ENCODE data around the gene FSTL3.
"Not testable (repeated sequence)": the region's sequence is repeated elsewhere in the genome, so short reads cannot be mapped to it uniquely, and the experiment has no call there.

Gene FSTL3

DNA sequence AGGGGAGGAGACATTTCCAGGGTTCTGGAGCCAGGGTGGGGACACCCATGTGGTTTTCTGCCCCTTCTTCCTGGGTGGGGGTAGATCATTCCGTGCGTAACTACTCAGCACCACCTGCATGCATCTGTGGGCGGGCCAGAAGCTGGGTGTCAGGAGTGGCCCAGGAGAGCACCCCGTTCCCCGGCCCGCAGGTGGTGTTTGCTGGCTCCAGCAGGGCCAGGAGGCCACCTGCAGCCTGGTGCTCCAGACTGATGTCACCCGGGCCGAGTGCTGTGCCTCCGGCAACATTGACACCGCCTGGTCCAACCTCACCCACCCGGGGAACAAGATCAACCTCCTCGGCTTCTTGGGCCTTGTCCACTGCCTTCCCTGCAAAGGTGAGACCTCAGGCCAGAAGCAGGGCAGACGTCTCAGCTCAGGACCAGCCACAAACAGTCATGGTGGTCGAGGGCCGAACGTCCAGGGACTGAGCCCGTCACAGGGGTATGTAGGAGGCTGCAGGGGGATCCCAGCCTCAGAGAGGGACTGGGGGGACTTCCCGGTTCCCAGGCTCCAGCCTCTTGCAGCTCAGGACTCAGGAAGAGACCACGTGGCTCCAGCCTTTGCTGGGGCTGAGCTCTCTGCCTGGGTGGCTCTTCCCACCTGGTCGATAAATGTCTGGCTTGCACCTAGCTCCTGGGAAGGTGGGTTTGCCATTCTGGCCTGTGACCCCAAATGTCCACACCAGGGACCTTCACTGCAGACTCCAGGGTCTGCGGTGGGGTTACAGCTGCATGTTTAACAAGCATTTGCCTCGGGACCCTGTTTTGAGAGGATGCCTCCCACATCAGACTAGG is 1.6 kb downstream of the FSTL3 start:
- in situ Hi-C loops (cut with HindIII; ENCODE audit: low pct_ligation_motif_present, low pct_unique_long_range_greater_than_20kb, low sequenced_read_pairs), result no loop called here
- DNase-seq, result no peak

DNA sequence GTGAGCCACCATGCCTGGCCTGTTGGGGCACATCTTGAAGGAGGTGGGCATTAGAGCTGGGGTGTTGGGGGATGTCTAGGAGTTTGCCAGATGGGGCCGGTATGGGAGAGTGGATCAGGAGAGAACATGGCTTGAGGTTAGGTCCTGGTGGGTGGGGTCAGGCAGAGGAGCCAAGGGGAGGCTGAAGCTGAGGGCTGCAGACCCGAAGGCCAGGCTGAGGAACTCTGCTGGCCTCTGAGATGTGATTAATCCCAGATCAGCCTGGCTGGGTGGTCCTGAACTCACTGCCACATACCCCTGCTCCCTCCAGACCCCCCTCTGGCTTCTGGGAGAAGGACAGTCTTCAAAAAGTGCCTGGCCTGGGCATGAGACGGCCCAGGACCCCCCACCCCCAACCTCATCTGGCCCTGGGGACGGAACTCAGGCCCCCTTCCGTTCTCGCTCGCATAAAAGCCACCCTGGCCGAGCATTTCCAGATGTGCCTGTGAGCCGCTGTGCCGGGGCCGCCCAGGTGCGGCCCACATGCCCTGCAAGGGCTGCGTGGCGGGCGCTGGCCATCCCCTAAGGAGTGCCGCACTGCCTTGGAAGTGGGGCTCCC is 2.7 kb downstream of the FSTL3 start:
- DNase-seq, result no peak
- in situ Hi-C loops (cut with HindIII; ENCODE audit: low pct_ligation_motif_present, low pct_unique_long_range_greater_than_20kb, low sequenced_read_pairs), result no loop called here

DNA sequence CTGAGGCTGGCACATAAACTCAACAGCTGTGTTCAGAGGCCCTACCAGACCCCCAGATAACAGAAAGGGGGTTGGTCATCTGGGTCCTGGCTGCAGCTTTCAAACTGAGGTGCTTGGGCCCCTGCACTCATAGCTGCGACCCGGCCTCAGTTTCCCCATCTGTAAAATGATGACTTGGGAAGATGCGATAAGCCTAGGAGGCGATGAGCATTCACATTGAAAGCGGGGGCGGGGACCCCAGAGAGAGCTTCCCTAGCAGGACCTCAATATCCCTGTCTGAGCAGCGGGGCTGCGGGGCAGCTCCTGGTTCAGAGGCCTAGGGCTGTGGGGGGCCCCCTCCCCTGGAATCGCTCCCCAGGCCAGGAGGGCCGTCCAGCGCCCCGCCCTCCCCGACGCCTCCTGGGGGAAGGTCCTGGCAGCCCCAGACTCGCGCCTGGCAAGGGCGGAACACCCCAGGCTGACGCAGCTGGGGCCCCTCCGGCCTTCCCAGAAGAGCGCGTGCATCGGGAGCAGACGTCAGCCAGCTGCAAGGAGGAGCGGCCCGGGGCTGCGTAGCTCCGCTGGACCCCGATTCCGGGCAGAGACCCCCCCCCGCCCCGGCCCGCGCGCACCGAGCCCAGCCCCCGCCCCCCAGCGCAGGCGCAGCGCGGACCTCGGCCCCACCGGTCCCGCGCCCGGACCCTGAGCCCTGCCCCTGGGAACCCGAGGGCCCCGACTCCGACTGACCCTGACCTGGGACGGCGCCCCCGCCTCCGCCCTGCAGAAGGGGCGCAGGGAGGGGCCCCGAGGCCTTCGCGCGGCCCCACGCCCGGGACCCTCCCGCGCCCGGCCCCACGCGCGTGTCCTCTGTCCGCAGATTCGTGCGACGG is 3.5 kb downstream of the FSTL3 start:
- in situ Hi-C loops (cut with HindIII; ENCODE audit: low pct_ligation_motif_present, low pct_unique_long_range_greater_than_20kb, low sequenced_read_pairs), result no loop called here

DNA sequence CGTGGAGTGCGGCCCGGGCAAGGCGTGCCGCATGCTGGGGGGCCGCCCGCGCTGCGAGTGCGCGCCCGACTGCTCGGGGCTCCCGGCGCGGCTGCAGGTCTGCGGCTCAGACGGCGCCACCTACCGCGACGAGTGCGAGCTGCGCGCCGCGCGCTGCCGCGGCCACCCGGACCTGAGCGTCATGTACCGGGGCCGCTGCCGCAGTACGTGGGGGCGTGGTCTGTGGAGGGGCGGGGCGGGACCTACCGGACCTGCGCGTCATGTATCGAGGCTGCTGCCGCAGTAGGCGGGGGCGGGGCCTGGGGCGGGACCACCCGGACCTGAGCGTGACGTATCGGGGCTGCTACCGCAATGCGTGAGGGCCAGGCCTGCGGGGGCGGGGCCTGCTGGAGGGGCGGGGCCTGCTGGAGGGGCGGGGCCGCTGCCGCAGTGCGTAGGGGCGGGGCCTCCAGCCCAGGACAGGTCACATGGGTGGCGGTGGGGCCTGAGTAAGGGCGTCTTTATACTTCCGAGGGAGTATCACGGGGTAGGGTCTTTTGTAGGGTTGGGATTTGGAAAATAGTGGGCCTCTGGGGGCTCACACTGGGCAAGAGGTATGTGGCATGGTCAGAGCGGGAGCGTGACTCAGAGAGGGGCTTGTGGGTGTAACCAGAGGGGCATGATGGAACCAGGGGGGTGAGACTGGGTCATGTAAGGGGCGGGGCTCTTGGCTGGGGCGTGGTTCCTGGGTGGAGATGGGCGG is 4.3 kb downstream of the FSTL3 start:
- DNase-seq, result peak; percentile 92
- in situ Hi-C loops (cut with HindIII; ENCODE audit: low pct_ligation_motif_present, low pct_unique_long_range_greater_than_20kb, low sequenced_read_pairs), result no loop called here

More for the DNA sequence above, 3.5 kb downstream of the FSTL3 start:
- peak; percentile 67 for DNase-seq

DNA sequence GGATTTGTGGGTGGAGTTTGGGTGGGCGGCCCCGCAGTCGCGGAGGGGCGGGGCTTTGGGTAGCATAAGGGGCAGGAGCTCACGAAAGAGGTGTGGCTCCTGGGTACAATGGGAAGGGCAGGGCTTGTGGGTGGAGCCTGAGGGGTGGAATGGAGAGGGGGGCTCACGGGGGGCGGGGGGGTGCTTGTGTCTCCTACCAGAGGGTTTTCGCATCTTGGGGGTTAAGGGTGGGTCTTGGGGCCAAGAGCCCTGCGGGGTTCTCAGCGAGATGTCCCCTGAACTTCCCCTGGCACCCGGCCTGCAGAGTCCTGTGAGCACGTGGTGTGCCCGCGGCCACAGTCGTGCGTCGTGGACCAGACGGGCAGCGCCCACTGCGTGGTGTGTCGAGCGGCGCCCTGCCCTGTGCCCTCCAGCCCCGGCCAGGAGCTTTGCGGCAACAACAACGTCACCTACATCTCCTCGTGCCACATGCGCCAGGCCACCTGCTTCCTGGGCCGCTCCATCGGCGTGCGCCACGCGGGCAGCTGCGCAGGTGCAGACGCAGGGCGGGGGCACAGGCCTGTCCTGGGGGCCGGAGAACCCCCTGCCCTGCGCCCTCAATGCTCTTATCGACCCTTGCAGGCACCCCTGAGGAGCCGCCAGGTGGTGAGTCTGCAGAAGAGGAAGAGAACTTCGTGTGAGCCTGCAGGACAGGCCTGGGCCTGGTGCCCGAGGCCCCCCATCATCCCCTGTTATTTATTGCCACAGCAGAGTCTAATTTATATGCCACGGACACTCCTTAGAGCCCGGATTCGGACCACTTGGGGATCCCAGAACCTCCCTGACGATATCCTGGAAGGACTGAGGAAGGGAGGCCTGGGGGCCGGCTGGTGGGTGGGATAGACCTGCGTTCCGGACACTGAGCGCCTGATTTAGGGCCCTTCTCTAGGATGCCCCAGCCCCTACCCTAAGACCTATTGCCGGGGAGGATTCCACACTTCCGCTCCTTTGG is 5.1 kb downstream of the FSTL3 start:
- in situ Hi-C loops (cut with HindIII; ENCODE audit: low pct_ligation_motif_present, low pct_unique_long_range_greater_than_20kb, low sequenced_read_pairs), result no loop called here
- DNase-seq, result peak; percentile 81

DNA sequence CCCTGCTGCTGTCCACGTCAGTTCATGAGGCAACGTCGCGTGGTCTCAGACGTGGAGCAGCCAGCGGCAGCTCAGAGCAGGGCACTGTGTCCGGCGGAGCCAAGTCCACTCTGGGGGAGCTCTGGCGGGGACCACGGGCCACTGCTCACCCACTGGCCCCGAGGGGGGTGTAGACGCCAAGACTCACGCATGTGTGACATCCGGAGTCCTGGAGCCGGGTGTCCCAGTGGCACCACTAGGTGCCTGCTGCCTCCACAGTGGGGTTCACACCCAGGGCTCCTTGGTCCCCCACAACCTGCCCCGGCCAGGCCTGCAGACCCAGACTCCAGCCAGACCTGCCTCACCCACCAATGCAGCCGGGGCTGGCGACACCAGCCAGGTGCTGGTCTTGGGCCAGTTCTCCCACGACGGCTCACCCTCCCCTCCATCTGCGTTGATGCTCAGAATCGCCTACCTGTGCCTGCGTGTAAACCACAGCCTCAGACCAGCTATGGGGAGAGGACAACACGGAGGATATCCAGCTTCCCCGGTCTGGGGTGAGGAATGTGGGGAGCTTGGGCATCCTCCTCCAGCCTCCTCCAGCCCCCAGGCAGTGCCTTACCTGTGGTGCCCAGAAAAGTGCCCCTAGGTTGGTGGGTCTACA is 6.6 kb downstream of the FSTL3 start:
- DNase-seq, result no peak
- in situ Hi-C loops (cut with HindIII; ENCODE audit: low pct_ligation_motif_present, low pct_unique_long_range_greater_than_20kb, low sequenced_read_pairs), result no loop called here

DNA sequence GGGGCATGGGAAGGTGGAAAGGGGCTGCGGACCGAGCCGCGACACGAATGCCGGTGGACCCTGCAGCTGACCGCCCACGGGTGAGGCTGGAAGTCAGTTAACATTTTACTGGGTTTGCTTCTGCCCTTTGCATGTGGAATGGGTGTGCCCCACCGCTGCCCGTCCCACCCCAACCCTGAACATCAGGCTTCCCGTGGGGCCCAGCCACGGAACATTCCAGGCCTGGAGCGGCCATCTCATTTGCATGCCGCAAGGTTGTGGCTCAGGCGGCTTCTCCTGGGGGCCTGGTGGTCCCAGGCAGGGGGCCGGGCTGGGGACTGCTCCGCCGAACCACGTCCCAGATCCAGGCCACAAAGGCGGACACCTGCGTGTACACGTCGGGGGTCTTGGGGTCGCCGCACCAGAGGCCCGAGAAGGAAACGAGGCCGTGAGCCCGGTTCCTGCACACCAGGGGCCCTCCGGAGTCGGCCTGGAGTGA is 9.3 kb downstream of the FSTL3 start:
- in situ Hi-C loops (cut with HindIII; ENCODE audit: low pct_ligation_motif_present, low pct_unique_long_range_greater_than_20kb, low sequenced_read_pairs), result no loop called here
- no peak for DNase-seq

DNA sequence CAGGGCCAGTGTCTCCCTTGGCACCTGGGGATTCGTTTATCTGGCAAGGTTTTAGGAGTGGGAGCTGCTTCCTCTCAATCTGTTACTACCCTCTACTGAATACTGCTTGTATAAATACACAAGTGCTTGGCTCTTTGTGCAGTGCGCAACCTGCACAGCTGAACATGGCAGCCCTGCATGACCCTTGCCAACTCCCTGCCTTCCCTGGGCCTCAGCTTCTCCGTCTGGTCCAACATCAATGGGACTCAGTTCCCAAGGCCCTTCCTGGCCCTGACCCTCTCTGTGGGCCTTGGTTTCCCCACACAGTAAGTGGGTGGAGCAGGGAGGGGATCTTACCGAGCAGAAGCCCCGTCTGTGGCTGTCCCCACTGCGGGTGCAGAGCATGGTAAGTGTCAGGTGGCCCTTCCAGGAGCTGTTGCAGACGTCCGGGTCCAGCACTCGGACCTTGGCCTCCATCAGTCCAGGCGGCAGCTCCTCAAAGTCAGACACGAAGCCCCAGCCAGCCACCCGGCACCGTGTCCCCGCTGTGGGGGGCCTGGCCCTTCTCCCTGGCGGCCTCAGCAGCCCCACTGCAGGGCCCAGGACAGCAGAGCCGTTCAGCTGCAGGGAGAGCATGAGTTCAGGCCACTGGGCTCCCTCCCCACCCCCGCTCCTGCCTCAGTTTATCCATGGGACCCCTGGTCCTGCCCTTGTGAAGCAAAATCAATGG is 10.6 kb downstream of the FSTL3 start:
- in situ Hi-C loops (cut with HindIII; ENCODE audit: low pct_ligation_motif_present, low pct_unique_long_range_greater_than_20kb, low sequenced_read_pairs), result no loop called here
- no peak for DNase-seq

DNA sequence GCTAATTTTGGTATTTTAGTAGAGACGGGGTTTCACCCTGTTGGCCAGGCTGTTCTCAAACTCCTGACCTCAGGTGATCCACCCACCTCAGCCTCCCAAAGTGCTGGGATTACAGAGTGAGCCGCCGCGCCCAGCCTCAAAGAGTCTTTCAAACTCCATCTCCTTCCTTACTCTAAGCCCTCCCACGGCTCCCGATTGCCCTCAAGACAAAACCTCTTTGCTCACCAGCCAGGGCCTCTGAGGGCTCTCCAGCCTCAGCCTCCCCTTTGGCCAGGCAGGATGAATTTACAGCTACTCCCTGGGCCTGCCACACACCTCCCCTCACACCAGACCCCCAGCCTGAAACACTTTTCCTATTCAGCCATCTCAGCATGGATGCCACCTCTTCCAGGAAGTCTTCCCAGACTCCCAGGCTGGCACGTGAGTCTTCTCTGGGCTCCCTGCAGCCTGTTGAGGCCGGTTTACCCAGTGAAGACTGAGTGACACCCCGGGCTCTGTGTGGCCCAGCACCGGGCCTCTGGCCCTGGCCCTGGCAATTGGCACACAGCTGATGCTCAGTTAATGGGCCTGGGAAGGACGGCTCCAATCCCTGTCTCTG is 11.5 kb downstream of the FSTL3 start:
- in situ Hi-C loops (cut with HindIII; ENCODE audit: low pct_ligation_motif_present, low pct_unique_long_range_greater_than_20kb, low sequenced_read_pairs), result no loop called here
- no peak for DNase-seq

DNA sequence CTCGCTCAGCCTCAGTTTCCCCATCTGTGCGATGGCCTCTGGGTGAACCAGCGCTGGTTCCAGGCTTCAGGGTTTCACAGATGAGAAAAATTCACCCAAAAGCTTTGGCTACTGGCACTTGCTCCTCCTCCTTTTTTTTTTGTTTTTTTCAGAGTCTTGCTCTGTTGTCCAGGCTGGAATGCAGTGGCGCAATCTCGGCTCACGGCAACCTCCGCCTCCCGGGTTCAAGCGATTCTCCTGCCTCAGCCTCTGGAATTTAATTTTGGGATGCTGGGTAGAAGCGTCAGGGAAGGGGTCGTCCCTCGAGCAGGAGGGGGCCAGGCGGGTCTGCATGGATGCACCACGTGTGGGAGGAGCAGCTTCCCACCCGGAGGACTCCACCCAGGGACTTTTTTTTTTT is 12.0 kb downstream of the FSTL3 start:
- in situ Hi-C loops (cut with HindIII; ENCODE audit: low pct_ligation_motif_present, low pct_unique_long_range_greater_than_20kb, low sequenced_read_pairs), result no loop called here
- DNase-seq, result no peak

DNA sequence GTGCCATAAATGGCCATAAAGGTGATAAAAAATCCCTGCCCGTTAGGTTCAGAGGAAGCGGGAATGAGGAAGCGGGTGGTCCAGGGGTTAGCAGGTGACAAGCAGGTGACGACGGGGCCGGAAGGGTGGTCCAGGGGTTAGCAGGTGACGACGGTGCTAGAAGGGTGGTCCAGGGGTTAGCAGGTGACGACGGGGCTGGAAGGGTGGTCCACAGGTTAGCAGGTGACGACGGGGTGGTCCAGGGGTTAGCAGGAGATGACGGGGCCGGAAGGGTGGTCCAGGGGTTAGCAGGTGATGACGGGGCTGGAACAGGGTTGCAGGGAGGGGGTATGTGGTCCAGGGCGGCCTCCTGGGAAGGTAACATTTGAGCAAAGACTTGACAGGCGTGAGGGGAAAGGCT is 12.8 kb downstream of the FSTL3 start:
- no peak for DNase-seq
- in situ Hi-C loops (cut with HindIII; ENCODE audit: low pct_ligation_motif_present, low pct_unique_long_range_greater_than_20kb, low sequenced_read_pairs), result no loop called here

DNA sequence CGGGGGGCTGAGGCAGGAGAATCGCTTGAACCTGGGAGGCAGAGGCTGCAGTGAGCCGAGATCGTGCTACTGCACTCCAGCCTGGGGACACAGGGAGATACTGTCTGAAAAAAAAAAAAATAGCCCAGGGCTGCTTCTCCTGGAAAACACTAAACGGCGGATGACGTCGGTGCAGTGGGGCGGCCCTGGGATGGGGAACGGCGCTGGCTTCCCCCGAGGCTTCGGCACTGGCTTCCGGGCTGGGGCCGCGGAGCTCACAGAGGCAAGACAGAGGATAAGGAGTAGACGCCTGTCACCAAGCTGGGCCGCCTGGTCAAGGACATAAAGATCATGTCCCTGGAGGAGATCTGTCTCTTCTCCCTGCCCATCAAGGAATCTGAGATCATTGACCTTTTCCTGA is 14.0 kb downstream of the FSTL3 start:
- in situ Hi-C loops (cut with HindIII; ENCODE audit: low pct_ligation_motif_present, low pct_unique_long_range_greater_than_20kb, low sequenced_read_pairs), result no loop called here

DNA sequence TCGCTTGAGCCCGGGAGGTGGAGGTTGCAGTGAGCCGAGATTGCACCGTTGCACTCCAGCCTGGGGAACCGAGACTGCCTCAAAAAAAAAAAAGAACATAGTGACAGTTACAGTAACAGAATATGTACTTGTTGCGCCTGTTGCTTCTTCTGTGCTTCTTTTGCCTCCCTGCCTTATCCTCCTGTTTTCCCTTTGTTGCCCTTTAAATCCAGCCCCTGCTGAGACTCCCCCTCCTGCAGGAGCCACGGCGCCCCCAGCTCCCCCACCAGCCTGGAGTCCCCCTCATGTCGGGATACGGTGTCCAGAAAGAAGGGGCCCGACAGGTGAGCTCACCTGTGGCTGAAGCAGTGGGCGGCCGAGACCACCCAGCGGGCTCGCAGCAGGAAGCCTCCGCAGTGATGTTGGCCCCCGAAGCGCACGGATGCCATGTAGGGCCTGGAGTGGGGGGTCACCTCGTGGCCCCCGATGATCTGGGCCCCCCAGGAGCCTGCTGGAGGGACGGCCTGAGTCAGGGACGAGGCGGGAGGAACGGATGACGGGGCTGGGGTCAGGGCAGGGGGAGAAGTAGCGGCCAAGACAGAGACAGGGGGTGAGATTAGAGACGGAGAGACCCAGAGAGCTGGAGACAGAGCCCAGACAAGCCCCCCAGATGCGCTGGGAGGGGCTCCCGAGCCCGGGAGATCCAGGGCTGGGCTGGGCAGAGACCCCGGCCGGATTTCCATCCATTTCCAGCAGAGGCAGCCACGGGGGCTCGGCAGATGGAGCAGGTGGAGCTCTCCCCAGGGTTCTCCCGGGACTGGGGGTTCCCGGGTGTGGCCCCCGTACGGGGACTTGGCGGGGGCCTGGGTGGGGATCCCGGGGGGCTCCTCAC is 18.5 kb downstream of the FSTL3 start:
- in situ Hi-C loops (cut with HindIII; ENCODE audit: low pct_ligation_motif_present, low pct_unique_long_range_greater_than_20kb, low sequenced_read_pairs), result no loop called here
- DNase-seq, result no peak

More for the DNA sequence above, 14.0 kb downstream of the FSTL3 start:
- DNase-seq, result no peak

DNA sequence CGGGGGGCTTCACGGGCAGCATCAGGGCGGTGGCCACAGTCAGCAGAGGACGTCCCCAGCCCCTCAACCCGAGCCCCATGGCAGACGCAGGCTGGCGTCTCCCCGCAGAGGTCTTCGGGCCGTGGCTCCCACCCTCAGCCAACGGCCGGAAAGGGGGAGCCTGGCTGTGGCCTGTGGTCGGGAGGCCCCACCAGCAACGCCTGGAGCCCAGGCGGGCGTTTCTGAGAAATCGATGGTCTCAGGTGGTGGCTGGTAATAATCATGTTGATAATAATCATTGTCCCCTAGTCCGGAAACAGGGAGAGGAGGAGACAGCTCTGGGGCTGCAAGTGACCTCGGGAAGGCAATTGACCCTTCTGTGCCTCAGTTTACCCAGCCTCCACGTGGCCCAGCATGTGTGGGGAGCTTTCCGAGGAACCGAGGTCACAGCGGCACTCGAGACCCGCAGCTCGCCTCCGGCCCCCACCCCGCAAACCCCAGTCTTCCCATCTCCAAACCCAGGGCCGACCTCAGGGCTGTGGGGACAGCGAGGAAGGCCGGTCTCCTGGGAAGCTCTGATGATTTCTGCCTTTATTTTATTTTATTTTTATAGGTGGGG is 19.3 kb downstream of the FSTL3 start, which contains the start of gene PRSS57:
PRSS57 (minus strand) TSS at position 101 of the 598 bp plus-strand sequence; CDS start at position 79, 22 bp downstream.
- no peak for DNase-seq
- in situ Hi-C loops (cut with HindIII; ENCODE audit: low pct_ligation_motif_present, low pct_unique_long_range_greater_than_20kb, low sequenced_read_pairs), result no loop called here

DNA sequence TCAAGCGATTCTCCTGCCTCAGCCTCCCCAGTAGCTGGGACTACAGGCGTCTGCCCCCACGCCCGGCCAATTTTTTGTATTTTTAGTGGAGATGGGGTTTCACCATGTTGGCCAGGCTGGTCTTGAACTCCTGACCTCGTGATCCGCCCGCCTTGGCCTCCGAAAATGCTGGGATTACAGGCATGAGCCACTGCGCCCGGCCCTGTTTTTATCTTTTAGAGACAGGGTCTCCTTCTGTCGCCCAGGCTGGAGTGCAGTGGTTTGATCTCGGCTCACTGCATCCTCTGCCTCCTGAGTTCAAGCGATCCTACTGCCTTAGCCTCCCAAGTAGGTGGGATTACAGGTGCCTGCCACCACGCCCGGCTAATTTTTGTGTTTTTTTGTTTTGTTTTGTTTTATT is 22.3 kb downstream of the FSTL3 start:
- in situ Hi-C loops (cut with HindIII; ENCODE audit: low pct_ligation_motif_present, low pct_unique_long_range_greater_than_20kb, low sequenced_read_pairs); DNase-seq: not testable (repeated sequence)

All from ACHN (cell line).